ENCODE measurements around the gene PRKAA1.
"Not testable (repeated sequence)": the region's sequence is repeated elsewhere in the genome, so short reads cannot be mapped to it uniquely, and the experiment has no call there.

Gene PRKAA1

GRCh38 chr5:40720069-40720468, 78.1 kb downstream of the PRKAA1 start:
- no peak for DNase-seq

- DNase-seq: no peak
Observed at GRCh38 chr5:40717281-40717680, 80.9 kb downstream of the PRKAA1 start.

- DNase-seq: no peak
Observed at GRCh38 chr5:40716590-40716989, 81.6 kb downstream of the PRKAA1 start.

- no peak for DNase-seq
Observed at GRCh38 chr5:40716000-40716399, 82.2 kb downstream of the PRKAA1 start.

GRCh38 chr5:40714001-40714400, 84.2 kb downstream of the PRKAA1 start:
- DNase-seq: no peak

GRCh38 chr5:40710575-40710974, 87.6 kb downstream of the PRKAA1 start:
- not testable (repeated sequence) for DNase-seq

Data from activated CD8-positive, alpha-beta memory T cell treated with anti-CD3 and anti-CD28 coated beads, Interleukin-2, amount 50 U/mL, for 48 hours (primary cell).